Measurements from ENCODE around the gene MYO1B. TPM values are rescaled to one million over a fixed set of nuclear protein-coding genes. Genes with fewer than 3 reads are reported as not detected.

MYO1B gene
- total and polyA plus RNA-seq, 8 donors = 28.6 to 102 (median 54.7) TPM

DNA sequence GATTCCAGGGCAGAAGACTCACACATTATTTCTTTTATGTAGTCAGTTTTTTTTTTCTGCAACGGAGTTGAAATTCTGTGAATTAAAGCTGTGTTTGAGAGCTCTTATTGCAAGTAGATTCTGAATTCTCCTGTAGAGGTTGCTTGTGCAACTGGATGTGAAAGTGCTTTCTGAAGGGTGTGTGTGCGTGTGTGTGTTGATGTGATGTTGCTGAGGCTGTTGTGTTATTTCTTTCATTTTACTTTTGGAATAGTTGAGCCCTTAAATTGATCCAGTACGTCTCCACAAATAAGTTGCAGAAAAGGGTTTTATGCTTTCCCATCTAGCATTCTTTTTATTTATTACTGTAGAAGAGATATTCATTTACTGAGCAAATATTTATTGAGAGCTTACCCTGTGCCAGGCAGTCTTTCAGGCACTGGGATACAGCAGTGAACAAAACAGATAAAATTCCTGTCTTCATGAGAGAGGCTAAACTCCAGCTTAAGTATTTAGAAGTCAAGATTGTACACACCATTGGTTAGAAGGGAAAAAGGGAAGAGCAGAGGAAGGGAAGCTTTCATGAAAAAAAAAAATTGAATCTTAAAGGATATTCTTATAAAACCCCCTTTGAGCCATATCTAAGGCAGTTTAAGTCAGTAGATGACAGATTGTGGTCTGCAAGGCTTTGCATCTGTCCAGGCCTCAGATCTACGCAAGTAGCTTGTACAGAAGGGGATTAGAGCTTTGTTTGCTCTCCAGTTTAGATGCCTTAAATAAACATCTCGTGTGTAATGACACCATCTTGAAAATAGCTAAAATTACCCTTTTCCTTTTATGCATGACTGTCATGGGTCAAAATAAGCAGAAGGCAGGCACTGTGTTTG, 58.2 kb downstream of the MYO1B start:
- Histone ChIP-seq H3K27ac (no peak overlapping the region), H3K4me1 (peaks cover 3 to 19% (median 14%) of the 10 kb centered on the region in 3 donors), H3K27me3 (no peaks in the 10 kb centered on the region), H3K36me3 (no peaks in the 10 kb centered on the region), H3K9me3 (no peaks in the 10 kb centered on the region), H3K4me3 (no peak overlapping the region)
- intact Hi-C loops (cut with DNase I) = no loop called here
- TF ChIP-seq CTCF (IDR thresholded peaks at IDR 0.05) = no peak
- WGBS, 2 donors = 57 to 58% methylated on average over 5 of the region's 5 CpGs
- DNase-seq (no peak), FAIRE-seq (no peak), ATAC-seq (peak in 1 of 4 donors; percentile 41)

DNA sequence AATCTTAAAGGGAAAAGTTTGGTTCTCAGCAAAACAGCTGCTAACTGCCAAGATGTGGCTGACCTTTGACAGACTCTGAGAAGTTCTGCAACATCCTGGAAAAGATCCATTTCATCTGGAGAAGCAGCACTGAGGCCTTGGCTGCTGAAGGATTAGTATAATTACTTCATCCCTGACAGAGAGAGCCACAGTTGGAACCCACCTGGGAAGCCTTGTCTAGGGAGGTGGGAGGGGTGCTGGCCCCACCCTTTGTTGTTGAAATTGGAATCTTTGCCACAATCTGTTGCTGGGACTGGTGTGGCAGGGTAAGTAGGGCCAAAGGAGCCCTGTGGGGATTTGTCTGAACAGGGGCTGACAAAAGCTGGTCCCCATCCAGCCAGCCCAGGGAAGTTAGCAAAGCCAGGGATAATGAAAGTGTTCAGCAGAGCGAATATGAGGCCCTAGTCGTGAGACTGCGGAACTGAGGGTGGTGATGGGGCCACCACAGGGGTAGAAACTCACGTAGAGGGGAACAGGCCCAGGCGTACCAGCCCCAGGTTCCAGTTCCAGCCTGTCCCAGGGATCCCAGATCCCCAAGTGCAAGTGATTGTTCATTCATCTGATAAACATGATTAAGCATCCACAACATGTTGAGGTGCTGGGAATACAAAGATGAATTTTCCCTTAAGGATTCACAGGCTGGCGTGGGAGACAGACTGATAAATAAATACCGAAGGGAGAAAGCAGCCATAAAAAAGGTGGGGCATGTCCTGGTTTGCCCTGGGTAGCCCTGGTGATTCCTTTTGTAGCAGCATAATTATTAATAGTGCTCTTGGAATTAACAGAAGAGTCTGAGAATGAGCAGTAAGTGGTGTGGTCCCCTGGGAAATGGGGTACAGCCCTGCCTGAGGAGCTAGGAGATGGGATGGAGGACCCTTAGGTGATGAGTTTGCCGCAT, 60.0 kb downstream of the MYO1B start:
- WGBS, 2 donors = 84 to 86% methylated on average over 8 of the region's 8 CpGs
- Histone ChIP-seq H3K4me3 (no peak overlapping the region), H3K27me3 (no peaks in the 10 kb centered on the region), H3K9me3 (no peaks in the 10 kb centered on the region), H3K27ac (no peak overlapping the region), H3K36me3 (no peaks in the 10 kb centered on the region), H3K4me1 (peaks cover 3 to 19% (median 14%) of the 10 kb centered on the region in 3 donors)
- DNase-seq = no peak
- FAIRE-seq = no peak
- intact Hi-C loops (cut with DNase I) = no loop called here
- no peak for TF ChIP-seq CTCF (IDR thresholded peaks at IDR 0.05)
- ATAC-seq = peak; percentile 7 to 59 (median 46)

DNA sequence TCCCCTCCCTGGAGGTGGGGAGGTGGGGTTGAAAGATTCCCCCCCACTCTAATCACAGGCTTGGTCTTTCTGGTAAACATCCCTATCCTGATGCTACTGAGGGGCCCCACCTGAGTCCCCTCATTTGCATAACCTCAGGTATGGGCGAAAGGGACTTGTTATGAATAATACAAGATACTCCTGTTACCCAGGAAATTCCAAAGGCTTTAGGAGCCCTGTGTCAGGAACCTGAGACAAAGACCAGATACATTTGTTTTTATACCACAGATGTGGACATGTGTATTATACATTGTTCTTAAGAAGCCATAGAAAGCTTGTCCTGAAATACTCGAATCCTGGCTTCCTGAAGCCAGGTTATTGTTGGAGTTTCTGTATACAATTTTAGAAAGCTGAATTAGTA, 62.8 kb downstream of the MYO1B start:
- WGBS, 2 donors = 91 to 93% methylated on average over 2 of the region's 2 CpGs
- TF ChIP-seq CTCF (IDR thresholded peaks at IDR 0.05) = no peak
- peaks cover 9 to 27% (median 25%) of the 10 kb centered on the region in 3 donors for H3K4me1 ChIP-seq
- no peak for FAIRE-seq
- no peak for DNase-seq
- no peaks in the 10 kb centered on the region for H3K9me3 ChIP-seq
- intact Hi-C loops (cut with DNase I) = no loop called here
- no peak overlapping the region for H3K4me3 ChIP-seq
- H3K27ac ChIP-seq = no peak overlapping the region
- ATAC-seq = no peak
- H3K36me3 ChIP-seq = no peaks in the 10 kb centered on the region
- no peaks in the 10 kb centered on the region for H3K27me3 ChIP-seq

DNA sequence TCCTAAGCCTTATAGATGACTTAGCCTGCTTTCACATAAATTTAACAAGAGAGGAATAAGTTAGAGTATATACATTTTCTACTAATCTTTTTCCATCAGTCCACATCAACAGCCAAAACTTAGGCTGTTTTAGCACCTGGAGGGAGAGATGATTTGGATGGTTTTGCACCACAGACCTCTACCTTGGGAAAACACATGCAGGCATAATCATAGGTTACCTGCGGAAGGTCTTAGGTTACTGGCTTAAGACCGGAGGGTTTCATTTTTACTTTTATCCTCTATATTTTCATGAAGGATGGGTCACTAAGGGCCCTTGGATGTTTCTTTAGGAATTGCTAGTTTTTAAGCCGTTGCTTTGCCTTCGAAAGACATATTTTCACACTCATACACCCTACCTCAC, 66.0 kb downstream of the MYO1B start:
- peak overlapping the region in 2 of 4 donors; percentile 30 to 38 for H3K27ac ChIP-seq
- intact Hi-C loops (cut with DNase I) = no loop called here
- H3K27me3 ChIP-seq = no peaks in the 10 kb centered on the region
- FAIRE-seq (no peak), DNase-seq (no peak), ATAC-seq (peak in 2 of 4 donors; percentile 4 to 5)
- peaks cover 6 to 14% (median 12%) of the 10 kb centered on the region in 3 donors for H3K4me1 ChIP-seq
- H3K4me3 ChIP-seq = no peak overlapping the region
- H3K9me3 ChIP-seq = no peaks in the 10 kb centered on the region
- no peaks in the 10 kb centered on the region for H3K36me3 ChIP-seq
- TF ChIP-seq CTCF (IDR thresholded peaks at IDR 0.05) = no peak
- 97 to 98% methylated on average over 4 of the region's 4 CpGs for WGBS, 2 donors
